ENCODE measurements around the gene GSTCD. TPM values are rescaled to one million over a fixed set of nuclear protein-coding genes. Genes with fewer than 3 reads are reported as not detected.

The GSTCD gene
- total and polyA plus RNA-seq, 2 of the 4 experiments (the other 2 are of a cell fraction): 5.2 to 20.3 TPM

DNA sequence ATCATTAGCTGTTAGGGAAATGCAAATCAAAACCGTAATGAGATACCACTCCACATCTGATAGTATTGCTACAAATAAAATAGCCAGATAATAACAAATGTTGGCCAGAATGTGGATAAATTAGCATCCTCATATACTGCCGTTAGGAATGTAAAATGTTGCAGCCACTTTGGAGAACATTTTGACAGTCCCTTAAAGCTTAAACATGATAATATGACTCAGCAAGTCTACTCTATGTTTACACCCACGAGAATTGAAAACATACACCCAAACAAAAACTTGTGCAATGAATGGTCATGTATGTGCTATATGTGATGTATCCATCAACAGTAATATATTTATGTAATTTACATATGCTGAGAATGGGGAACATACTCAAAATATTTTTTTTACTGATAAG, 78.2 kb downstream of the GSTCD start:
- H2BK120ac ChIP-seq (ENCODE audit: low read depth, low read length): no peak overlapping the region
- no peak overlapping the region for H3K18ac ChIP-seq (ENCODE audit: low read depth, low read length)
- H4K8ac ChIP-seq (ENCODE audit: low read depth in 2 of 2, low read length in 2 of 2): no peak overlapping the region
- WGBS, 2 experiments (ENCODE audit: extremely low coverage in 2 of 2, insufficient read length in 1 of 2): no CpG with 5 or more reads among the region's 3 CpGs
- H2AK9ac ChIP-seq (replicated peaks; ENCODE audit: low read depth, low read length, poor library complexity): no peak overlapping the region
- H3K9me1 ChIP-seq (ENCODE audit: insufficient read depth, low read length): no peaks in the 10 kb centered on the region
- H3K4me1 ChIP-seq (ENCODE audit: control insufficient read depth, insufficient read depth, low read length): 0 out of 2 replicates have a peak, but pooled peaks cover 2% of the 10 kb centered on the region
- H3K56ac ChIP-seq (ENCODE audit: extremely low read depth, insufficient read depth, low read length): no peak overlapping the region
- H3K4ac ChIP-seq (ENCODE audit: low read depth, low read length): no peak overlapping the region
- H3K23ac ChIP-seq (ENCODE audit: low read depth, low read length): no peak overlapping the region
- no peak overlapping the region for H3K4me3 ChIP-seq (ENCODE audit: insufficient read depth, low read depth, low read length)
- H3K9ac ChIP-seq (ENCODE audit: low read depth, low read length): no peak overlapping the region
- BruUV-seq (replicated peaks): no TSS peak
- no peak overlapping the region for H4K91ac ChIP-seq (ENCODE audit: insufficient read depth, low read depth, low read length)
- H4K20me1 ChIP-seq (ENCODE audit: insufficient read depth, low read length): no peaks in the 10 kb centered on the region
- H2AFZ ChIP-seq (replicated peaks; ENCODE audit: low read length, poor library complexity): no peak overlapping the region
- H3K4me2 ChIP-seq (ENCODE audit: low read depth, low read length): no peak overlapping the region
- no peaks in the 10 kb centered on the region for H3K27me3 ChIP-seq (ENCODE audit: control insufficient read depth, insufficient read depth, low read length)
- in situ Hi-C loops (cut with MboI; ENCODE audit: low sequenced_read_pairs) (no loop called here), intact Hi-C loops (cut with micrococcal nuclease) (no loop called here), dilution Hi-C loops (cut with HindIII; ENCODE audit: low sequenced_read_pairs, unreplicated experiment) (no loop called here)
- ChIA-PET CTCF (no interaction called here), POLR2A (ENCODE audit: unreplicated experiment) (no interaction called here)
- H4K5ac ChIP-seq (ENCODE audit: low read depth, low read length): no peak overlapping the region
- H3K79me1 ChIP-seq (ENCODE audit: low read depth in 1 of 2, low read length in 2 of 2): no peaks in the 10 kb centered on the region
- no peak for ATAC-seq (ENCODE audit: low read depth)
- no peak overlapping the region for H3K14ac ChIP-seq (replicated peaks; ENCODE audit: low read depth, low read length)
- no peak overlapping the region for H2BK15ac ChIP-seq (ENCODE audit: low read depth, low read length)
- H2BK20ac ChIP-seq (ENCODE audit: low read depth, low read length): no peak overlapping the region
- no peak overlapping the region for H3K27ac ChIP-seq (ENCODE audit: insufficient read depth, low read length)
- H3K9me3 ChIP-seq (ENCODE audit: control insufficient read depth, insufficient read depth, low read length): no peaks in the 10 kb centered on the region
- no peak for DNase-seq
- H3K36me3 ChIP-seq (ENCODE audit: control insufficient read depth, insufficient read depth, low read length): no peaks in the 10 kb centered on the region
- no peak overlapping the region for H2BK5ac ChIP-seq (ENCODE audit: low read depth, low read length, poor library complexity, severe bottlenecking)
- no peak overlapping the region for H2AK5ac ChIP-seq (ENCODE audit: low read depth, low read length)
- TF ChIP-seq POLR2A (IDR thresholded peaks at IDR 0.05; ENCODE audit: low read depth, low read length): no peak
- no peak for TF ChIP-seq NFE2L2 (IDR thresholded peaks at IDR 0.05; ENCODE audit: low read depth, low read length)
- no peak for TF ChIP-seq SMC3 (IDR thresholded peaks at IDR 0.05; ENCODE audit: low read depth, low read length)
- no peak for TF ChIP-seq MXI1 (IDR thresholded peaks at IDR 0.05; ENCODE audit: borderline replicate concordance, low read depth, low read length)
- TF ChIP-seq, protein P1, sequence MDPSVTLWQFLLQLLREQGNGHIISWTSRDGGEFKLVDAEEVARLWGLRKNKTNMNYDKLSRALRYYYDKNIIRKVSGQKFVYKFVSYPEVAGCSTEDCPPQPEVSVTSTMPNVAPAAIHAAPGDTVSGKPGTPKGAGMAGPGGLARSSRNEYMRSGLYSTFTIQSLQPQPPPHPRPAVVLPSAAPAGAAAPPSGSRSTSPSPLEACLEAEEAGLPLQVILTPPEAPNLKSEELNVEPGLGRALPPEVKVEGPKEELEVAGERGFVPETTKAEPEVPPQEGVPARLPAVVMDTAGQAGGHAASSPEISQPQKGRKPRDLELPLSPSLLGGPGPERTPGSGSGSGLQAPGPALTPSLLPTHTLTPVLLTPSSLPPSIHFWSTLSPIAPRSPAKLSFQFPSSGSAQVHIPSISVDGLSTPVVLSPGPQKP (IDR thresholded peaks at IDR 0.05; ENCODE audit: borderline replicate concordance, low read depth, low read length): no peak
- TF ChIP-seq CEBPB (IDR thresholded peaks at IDR 0.05; ENCODE audit: low read depth, low read length): no peak
- no peak for TF ChIP-seq RCOR1 (IDR thresholded peaks at IDR 0.05; ENCODE audit: insufficient replicate concordance, low read length)
- no peak for TF ChIP-seq FOS (IDR thresholded peaks at IDR 0.05; ENCODE audit: low read depth, low read length)
- no peak for TF ChIP-seq RFX5 (IDR thresholded peaks at IDR 0.05; ENCODE audit: low read depth, low read length)
- TF ChIP-seq MAZ (IDR thresholded peaks at IDR 0.05; ENCODE audit: borderline replicate concordance, low read depth, low read length): no peak
- TF ChIP-seq RAD21 (IDR thresholded peaks at IDR 0.05; ENCODE audit: low read length): no peak
- TF ChIP-seq, protein P2, sequence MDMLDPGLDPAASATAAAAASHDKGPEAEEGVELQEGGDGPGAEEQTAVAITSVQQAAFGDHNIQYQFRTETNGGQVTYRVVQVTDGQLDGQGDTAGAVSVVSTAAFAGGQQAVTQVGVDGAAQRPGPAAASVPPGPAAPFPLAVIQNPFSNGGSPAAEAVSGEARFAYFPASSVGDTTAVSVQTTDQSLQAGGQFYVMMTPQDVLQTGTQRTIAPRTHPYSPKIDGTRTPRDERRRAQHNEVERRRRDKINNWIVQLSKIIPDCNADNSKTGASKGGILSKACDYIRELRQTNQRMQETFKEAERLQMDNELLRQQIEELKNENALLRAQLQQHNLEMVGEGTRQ (IDR thresholded peaks at IDR 0.05; ENCODE audit: low read depth, low read length): no peak

All from IMR-90 (cell line).